Measurements from ENCODE around the gene CYP27C1. TPM values are rescaled to one million over a fixed set of nuclear protein-coding genes. Genes with fewer than 3 reads are reported as not detected.
"Not testable (repeated sequence)": the region's sequence is repeated elsewhere in the genome, so short reads cannot be mapped to it uniquely, and the experiment has no call there.

Gene CYP27C1
- total and polyA plus RNA-seq, 7 donors, result 0.27 to 0.83 (median 0.58) TPM; not detected in 1

DNA sequence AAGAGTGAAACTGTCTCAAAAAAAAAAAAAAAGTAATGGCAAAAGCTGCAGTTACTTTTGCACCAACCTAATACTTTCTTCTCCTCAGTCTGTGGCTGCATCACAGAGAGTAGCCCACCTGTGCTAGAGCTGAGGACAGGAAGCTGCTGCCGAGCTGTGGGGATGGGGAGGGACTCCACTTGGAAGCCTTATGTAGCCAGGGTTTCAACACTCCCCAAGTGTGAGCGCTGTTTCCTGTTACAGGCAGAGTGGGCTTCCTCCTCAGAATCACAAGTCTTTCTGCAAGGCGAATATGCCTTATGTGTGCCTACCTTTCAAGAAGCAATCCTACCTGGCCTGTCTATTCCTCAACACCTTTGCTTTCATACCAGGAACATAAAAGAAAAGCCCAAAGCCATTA is 36.3 kb upstream of the CYP27C1 start:
- WGBS, 2 donors, result 86 to 93% methylated on average over 3 of the region's 3 CpGs
- H3K36me3 ChIP-seq, result peaks cover 6 to 53% (median 31%) of the 10 kb centered on the region in 4 donors
- H3K27ac ChIP-seq, result no peak overlapping the region
- no peak for DNase-seq
- intact Hi-C loops (cut with DNase I), result no loop called here
- H3K4me1 ChIP-seq, result no peaks in the 10 kb centered on the region
- TF ChIP-seq, protein P1, sequence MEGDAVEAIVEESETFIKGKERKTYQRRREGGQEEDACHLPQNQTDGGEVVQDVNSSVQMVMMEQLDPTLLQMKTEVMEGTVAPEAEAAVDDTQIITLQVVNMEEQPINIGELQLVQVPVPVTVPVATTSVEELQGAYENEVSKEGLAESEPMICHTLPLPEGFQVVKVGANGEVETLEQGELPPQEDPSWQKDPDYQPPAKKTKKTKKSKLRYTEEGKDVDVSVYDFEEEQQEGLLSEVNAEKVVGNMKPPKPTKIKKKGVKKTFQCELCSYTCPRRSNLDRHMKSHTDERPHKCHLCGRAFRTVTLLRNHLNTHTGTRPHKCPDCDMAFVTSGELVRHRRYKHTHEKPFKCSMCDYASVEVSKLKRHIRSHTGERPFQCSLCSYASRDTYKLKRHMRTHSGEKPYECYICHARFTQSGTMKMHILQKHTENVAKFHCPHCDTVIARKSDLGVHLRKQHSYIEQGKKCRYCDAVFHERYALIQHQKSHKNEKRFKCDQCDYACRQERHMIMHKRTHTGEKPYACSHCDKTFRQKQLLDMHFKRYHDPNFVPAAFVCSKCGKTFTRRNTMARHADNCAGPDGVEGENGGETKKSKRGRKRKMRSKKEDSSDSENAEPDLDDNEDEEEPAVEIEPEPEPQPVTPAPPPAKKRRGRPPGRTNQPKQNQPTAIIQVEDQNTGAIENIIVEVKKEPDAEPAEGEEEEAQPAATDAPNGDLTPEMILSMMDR (IDR thresholded peaks at IDR 0.05), result no peak
- TF ChIP-seq POLR2A (IDR thresholded peaks at IDR 0.05), result no peak
- TF ChIP-seq POLR2AphosphoS5 (IDR thresholded peaks at IDR 0.05), result no peak
- TF ChIP-seq EP300 (IDR thresholded peaks at IDR 0.05), result no peak
- H3K27me3 ChIP-seq, result no peaks in the 10 kb centered on the region
- no peaks in the 10 kb centered on the region for H3K9me3 ChIP-seq
- no peak overlapping the region for H3K4me3 ChIP-seq

DNA sequence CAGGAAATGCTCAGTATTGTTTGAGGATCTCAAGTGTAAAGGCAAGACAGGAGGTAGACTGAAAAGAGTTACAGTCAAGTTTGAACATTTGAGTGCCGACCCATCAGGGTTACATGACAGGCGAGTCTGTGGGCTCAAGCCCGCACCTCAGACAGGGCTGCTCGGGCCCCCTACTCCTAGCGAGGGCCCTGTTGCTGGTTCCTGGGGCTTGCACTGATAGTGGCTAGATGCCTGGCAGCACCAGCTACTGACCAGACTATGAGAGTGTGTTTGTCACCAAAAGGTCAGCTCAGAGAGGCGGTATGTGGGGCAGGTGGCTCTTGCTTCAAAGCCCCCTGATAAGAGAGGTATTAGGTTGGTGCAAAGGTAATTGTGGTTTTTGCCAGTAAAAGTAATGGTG is 35.6 kb upstream of the CYP27C1 start:
- Histone ChIP-seq H3K27me3 (no peaks in the 10 kb centered on the region), H3K27ac (peak overlapping the region in 2 of 4 donors; percentile 2 to 39), H3K36me3 (peaks cover 6 to 47% (median 28%) of the 10 kb centered on the region in 4 donors), H3K4me3 (no peak overlapping the region), H3K9me3 (no peaks in the 10 kb centered on the region), H3K4me1 (no peaks in the 10 kb centered on the region)
- TF ChIP-seq EP300 (IDR thresholded peaks at IDR 0.05) (no peak), POLR2AphosphoS5 (IDR thresholded peaks at IDR 0.05) (no peak), POLR2A (IDR thresholded peaks at IDR 0.05) (no peak)
- TF ChIP-seq, protein P1 (IDR thresholded peaks at IDR 0.05), result no peak
- WGBS, 2 donors, result 97 to 98% methylated on average over 6 of the region's 6 CpGs
- intact Hi-C loops (cut with DNase I), result no loop called here
- DNase-seq, result no peak

DNA sequence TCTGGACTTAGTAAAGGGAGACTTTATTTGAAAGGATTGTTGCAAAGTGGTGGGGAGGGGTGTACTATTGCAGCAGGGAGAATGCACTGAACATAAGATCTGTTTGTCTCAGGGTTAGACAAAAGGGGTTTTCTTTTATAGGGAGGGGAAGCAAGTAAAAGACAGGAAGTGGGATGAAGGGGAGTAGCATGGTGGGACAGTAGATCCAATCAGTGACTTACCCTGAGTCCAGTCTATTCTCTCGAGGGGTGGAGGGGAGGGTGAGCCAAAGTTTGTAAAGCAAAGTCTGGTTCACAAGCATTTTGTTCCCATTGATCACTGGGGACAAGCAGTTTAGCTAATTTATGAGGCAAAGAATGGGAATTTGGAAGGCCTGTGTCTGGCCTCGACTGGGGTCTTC is 35.0 kb upstream of the CYP27C1 start:
- no peak overlapping the region for H3K27ac ChIP-seq
- H3K4me1 ChIP-seq, result no peaks in the 10 kb centered on the region
- intact Hi-C loops (cut with DNase I), result no loop called here
- no peak for DNase-seq
- H3K27me3 ChIP-seq, result no peaks in the 10 kb centered on the region
- peaks cover 3 to 41% (median 23%) of the 10 kb centered on the region in 4 donors for H3K36me3 ChIP-seq
- H3K4me3 ChIP-seq, result no peak overlapping the region
- TF ChIP-seq EP300 (IDR thresholded peaks at IDR 0.05) (no peak), POLR2A (IDR thresholded peaks at IDR 0.05) (no peak), POLR2AphosphoS5 (IDR thresholded peaks at IDR 0.05) (no peak)
- TF ChIP-seq, protein P1 (IDR thresholded peaks at IDR 0.05), result no peak
- 82 to 83% methylated on average over 2 of the region's 2 CpGs for WGBS, 2 donors
- no peaks in the 10 kb centered on the region for H3K9me3 ChIP-seq

DNA sequence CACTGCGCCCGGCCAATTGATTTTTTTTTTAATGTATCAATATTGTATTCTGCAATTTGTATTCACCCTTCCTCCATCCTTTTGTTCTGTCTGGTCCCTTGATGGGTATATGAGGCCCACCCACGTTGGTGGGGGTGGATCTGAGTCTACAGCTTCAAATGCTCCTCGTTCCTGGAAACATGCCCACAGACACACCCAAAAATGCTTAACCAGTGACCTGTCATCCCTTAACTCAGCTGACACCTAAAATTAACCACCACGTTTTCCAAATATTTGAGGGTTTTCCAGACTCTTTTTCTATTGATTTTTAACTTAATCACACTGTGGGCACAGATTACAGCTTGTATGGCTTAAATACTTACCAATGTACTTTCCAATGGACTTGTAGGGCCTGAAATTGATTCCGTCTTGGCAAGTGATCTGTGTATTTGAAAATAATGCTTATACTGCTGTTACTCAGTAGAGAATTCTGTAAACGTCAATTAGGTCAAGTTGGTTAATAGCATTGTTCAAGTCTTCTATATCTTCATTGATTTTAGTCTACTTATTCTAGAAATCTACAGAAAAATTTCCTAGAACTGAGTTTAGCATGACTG is 34.4 kb upstream of the CYP27C1 start:
- Histone ChIP-seq H3K4me3 (no peak overlapping the region), H3K36me3 (peaks cover 0 to 34% (median 17%) of the 10 kb centered on the region in 4 donors), H3K27me3 (no peaks in the 10 kb centered on the region), H3K27ac (no peak overlapping the region), H3K4me1 (no peaks in the 10 kb centered on the region), H3K9me3 (no peaks in the 10 kb centered on the region)
- no peak for DNase-seq
- 64 to 83% methylated on average over 7 of the region's 7 CpGs for WGBS, 2 donors
- intact Hi-C loops (cut with DNase I), result no loop called here
- TF ChIP-seq POLR2A (IDR thresholded peaks at IDR 0.05) (no peak), POLR2AphosphoS5 (IDR thresholded peaks at IDR 0.05) (no peak), EP300 (IDR thresholded peaks at IDR 0.05) (no peak)
- TF ChIP-seq, protein P1 (IDR thresholded peaks at IDR 0.05), result no peak

DNA sequence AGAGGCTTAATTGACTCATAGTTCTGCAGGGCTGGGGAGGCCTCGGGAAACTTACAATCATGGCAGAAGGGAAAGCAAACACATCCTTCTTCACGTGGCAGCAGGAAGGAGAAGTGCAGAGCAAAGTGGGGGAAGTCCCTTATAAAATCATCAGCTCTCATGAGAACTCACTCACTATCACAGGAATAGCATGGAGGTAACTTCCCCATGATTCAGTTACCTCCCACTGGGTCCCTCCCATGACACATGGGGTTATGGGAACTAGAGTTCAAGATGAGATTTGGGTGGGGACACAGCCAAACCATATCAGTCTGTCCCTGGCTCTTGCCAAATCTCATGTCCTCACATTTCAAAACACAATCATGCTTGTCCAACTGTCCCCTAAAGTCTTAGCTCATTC is 21.1 kb upstream of the CYP27C1 start:
- H3K27me3 ChIP-seq, H3K27ac ChIP-seq: not testable (repeated sequence)
- 51 to 52% methylated on average over 2 of the region's 2 CpGs for WGBS, 2 donors

More for the DNA sequence above, 21.1 kb upstream of the CYP27C1 start:
- DNase-seq; intact Hi-C loops (cut with DNase I); H3K36me3 ChIP-seq; H3K4me1 ChIP-seq; H3K4me3 ChIP-seq; H3K9me3 ChIP-seq: not testable (repeated sequence)
